C1 segment of cervical spinal cord (tissue), 14 donors: Measurements from ENCODE around the gene BCAS2.
"Not testable (repeated sequence)": the region's sequence is repeated elsewhere in the genome, so short reads cannot be mapped to it uniquely, and the experiment has no call there.

Experiments
- DNase-seq, 14 donors: peaks; one replicate each; lab custom pipeline; 2025; lab: John Stamatoyannopoulos, UW

Gene BCAS2

GRCh38 chr1:114581335-114582287 lies at the start of gene BCAS2:
BCAS2 (minus strand) TSS chr1:114581615; CDS start chr1:114581591, 24 bp downstream.
- peak; percentile 37 to 99 (median 92) for DNase-seq

- DNase-seq = no peak
Observed at GRCh38 chr1:114627107-114627506, 45.7 kb upstream of the BCAS2 start.

- no peak for DNase-seq
Observed at GRCh38 chr1:114623364-114623763, 41.9 kb upstream of the BCAS2 start.

GRCh38 chr1:114620419-114620818 lies 39.0 kb upstream of the BCAS2 start:
- DNase-seq = no peak

- DNase-seq = no peak
Observed at GRCh38 chr1:114618606-114619005, 37.2 kb upstream of the BCAS2 start.

- DNase-seq = no peak
Observed at GRCh38 chr1:114610546-114611245, 29.3 kb upstream of the BCAS2 start.

GRCh38 chr1:114609826-114610225 lies 28.4 kb upstream of the BCAS2 start:
- DNase-seq = no peak

GRCh38 chr1:114609026-114609425 lies 27.6 kb upstream of the BCAS2 start:
- DNase-seq = no peak

GRCh38 chr1:114607223-114607622 lies 25.8 kb upstream of the BCAS2 start:
- no peak for DNase-seq

GRCh38 chr1:114597949-114598348 lies 16.5 kb upstream of the BCAS2 start:
- DNase-seq = no peak

GRCh38 chr1:114595602-114596001 lies 14.2 kb upstream of the BCAS2 start:
- no peak for DNase-seq

- no peak for DNase-seq
Observed at GRCh38 chr1:114594046-114594445, 12.6 kb upstream of the BCAS2 start.

- no peak for DNase-seq
Observed at GRCh38 chr1:114589122-114589521, 7.7 kb upstream of the BCAS2 start.

GRCh38 chr1:114588196-114588689 lies 6.8 kb upstream of the BCAS2 start:
- DNase-seq = no peak

GRCh38 chr1:114587203-114587991 lies 6.0 kb upstream of the BCAS2 start:
- no peak for DNase-seq

GRCh38 chr1:114586513-114587047 lies 5.2 kb upstream of the BCAS2 start:
- no peak for DNase-seq

- DNase-seq = no peak
Observed at GRCh38 chr1:114585231-114585630, 3.8 kb upstream of the BCAS2 start.

- no peak for DNase-seq
Observed at GRCh38 chr1:114574365-114574764, 7.0 kb downstream of the BCAS2 start.

GRCh38 chr1:114564141-114564540 lies 17.3 kb downstream of the BCAS2 start:
- DNase-seq = peak in 1 of 14 donors; percentile 6

- not testable (repeated sequence) for DNase-seq
Observed at GRCh38 chr1:114562978-114563510, 18.4 kb downstream of the BCAS2 start.

- DNase-seq = no peak
Observed at GRCh38 chr1:114561333-114561732, 20.1 kb downstream of the BCAS2 start.
